Sciatic nerve (tissue), 2 donors: ENCODE measurements around the gene RAB26. TPM values are rescaled to one million over a fixed set of nuclear protein-coding genes. Genes with fewer than 3 reads are reported as not detected.
A peak's percentile ranks its signal among the peaks of the same experiment; 100 is the strongest.
"Not testable (repeated sequence)": the region's sequence is repeated elsewhere in the genome, so short reads cannot be mapped to it uniquely, and the experiment has no call there.

ENCODE experiments used
- ATAC-seq: fragments of 200-7000 bp; cut with Tn5 transposase; one replicate; pipeline ENCODE4 v1.9.1; 2020; ENCODE audit warnings: mild to moderate bottlenecking, moderate library complexity
- DNase-seq: peaks from one replicate; pipeline ENCODE4 v3.0.0-alpha.2; 2020; ENCODE audit warnings: low spot score
- intact Hi-C: fragments of 100-400 bp; cut with DNase I; formaldehyde crosslinking; loops from one replicate; pipeline ENCODE4 v1.14.2; 2022
- total RNA-seq: library from RNA; stranded (reverse); fragmentation: NEBNext Ultra II Directional; extraction: Animal tissue kit (Norgen Biotek cat#: 25700); gene quantifications from one replicate; pipeline ENCODE4 v1.2.1, GENCODE V29; 2021
- donor health status: DM: no; HTN: no; CAD: no.
- donor health status: DM: no; HTN: no; CAD: no.

RAB26 gene
- total RNA-seq, 1 donor from 2014 or later, result 0.40 TPM

- intact Hi-C loops, DNase-seq, ATAC-seq: not testable (repeated sequence)
Measured at GRCh38 chr16:2114885-2115590, 33.4 kb upstream of the RAB26 start.

DNA sequence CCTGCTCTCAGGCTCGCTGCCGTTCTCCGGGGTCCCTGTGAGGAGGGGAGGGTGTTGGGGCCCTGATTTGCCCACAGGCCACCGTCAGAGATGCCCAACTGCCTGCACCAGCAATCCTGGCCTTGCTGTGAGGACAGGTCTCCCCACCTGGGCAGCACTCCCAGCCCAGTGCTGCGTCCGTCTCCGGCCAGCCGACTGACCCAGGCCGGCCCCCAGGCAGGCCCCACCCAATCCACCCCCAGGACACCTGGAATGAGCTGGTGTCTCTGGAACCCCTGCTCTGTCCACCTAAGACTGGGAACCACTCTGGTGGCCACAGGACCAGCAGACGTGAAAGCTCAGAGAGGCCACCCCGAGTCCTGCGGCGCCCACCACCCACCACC lies 32.8 kb upstream of the RAB26 start:
- intact Hi-C loops, result no loop called here
- ATAC-seq, result no peak
- no peak for DNase-seq

GRCh38 chr16:2116428-2116827 lies 32.0 kb upstream of the RAB26 start:
- intact Hi-C loops, ATAC-seq, DNase-seq: not testable (repeated sequence)

DNA sequence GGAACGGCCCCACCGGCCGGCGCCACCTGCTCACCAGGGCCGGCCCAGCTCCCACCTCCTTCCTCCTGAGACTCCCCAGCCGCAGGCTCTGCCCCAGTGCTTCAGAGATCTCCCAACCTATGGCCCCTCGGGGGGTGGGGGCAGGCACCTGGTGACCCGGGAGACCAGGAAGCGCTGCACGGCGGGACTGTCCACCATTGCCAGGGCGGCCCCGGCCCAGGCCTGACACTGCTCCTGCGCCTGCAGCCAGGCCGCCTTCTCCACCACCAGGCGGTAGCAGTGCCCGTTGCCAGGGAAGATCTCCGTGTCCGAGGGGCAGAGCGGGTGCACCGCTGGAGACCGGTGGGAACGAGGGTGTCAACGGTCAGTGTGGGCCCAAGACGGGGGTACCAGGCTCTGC lies 31.1 kb upstream of the RAB26 start:
- not testable (repeated sequence) for ATAC-seq

DNA sequence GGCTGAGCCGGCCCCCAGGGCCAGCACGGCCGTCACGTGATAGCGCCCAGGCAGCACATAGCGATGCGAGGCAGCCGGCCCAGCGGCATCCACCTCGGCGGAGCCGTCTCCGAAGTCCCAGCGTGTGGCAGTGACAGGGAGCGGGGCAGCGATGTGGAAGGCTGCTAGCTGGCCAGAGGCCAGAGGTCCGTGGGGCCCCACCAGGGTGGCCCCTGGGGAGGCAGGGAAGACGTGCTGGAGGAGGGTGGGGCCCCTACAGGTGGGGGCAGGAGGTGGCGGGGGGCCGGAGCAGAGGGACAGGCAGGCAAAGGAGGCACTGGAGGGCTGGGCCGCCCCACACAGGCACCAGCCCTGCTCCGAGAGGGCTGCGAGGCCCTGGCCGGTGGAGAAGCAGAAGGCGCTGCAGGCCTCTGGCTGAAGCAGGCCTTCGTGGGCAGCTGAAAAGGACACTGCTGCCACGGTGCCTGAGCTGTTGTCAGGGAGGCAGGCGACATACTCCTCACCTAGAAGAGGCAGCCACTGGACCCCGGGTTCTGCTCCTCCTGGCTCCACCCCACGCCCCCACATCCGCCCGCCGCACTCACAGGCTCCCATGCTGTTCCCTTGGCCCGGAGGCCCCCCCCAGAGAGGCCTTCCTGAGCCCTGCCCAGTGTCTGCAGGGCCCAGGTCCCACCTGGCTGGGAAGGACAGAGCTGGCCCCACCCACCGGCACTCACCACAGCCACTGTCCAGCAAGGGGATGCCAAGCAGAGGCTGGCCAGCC lies 30.3 kb upstream of the RAB26 start:
- DNase-seq, ATAC-seq, intact Hi-C loops: not testable (repeated sequence)

More for the DNA sequence above, 31.1 kb upstream of the RAB26 start:
- DNase-seq, intact Hi-C loops: not testable (repeated sequence)

GRCh38 chr16:2121325-2121724 lies 27.1 kb upstream of the RAB26 start:
- intact Hi-C loops, DNase-seq: not testable (repeated sequence)

GRCh38 chr16:2121853-2122252 lies 26.6 kb upstream of the RAB26 start:
- DNase-seq (no peak), ATAC-seq (no peak)
- intact Hi-C loops, result no loop called here

More at GRCh38 chr16:2121325-2121724, 27.1 kb upstream of the RAB26 start:
- ATAC-seq, result peak; percentile 29

GRCh38 chr16:2122429-2122828 lies 26.0 kb upstream of the RAB26 start:
- ATAC-seq, result no peak
- no peak for DNase-seq
- intact Hi-C loops, result no loop called here

DNA sequence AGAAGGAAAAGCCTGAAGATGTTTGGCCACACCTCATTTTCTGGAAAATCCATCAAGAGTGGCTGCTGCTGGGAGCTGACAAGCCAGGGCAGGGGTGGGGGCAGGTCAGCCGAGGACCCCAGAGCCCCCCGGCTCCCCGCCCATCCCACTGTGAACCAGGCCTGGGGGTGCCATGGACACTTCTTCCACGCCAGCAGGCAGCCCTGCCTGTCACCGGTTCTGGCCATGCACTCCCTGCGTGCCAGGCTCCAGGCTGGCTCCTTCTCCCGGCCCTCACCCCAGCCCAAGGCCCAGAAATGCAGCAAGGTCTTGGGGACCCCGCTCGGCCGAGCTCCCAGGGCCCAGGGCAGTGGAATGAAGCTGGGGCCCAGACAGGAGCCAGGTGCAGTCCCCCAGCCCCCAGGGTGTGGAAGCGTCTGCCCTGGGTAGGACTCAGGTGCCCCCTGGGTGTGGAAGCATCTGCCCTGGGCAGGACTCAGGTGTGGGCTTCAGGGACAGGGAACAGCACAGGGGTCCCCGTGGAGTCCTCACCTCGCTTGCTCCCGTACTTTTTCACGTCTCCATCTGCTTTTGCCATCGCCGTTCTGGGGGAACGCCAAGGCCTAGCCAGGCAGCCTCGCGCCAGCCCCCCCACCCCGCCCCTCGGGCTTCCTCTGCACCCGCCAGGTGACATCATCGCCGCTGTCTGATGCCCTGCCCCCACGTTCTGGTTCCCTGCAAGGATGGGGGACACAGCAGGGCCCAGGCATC lies 25.3 kb upstream of the RAB26 start:
- DNase-seq, intact Hi-C loops, ATAC-seq: not testable (repeated sequence)

- ATAC-seq, intact Hi-C loops, DNase-seq: not testable (repeated sequence)
Measured at GRCh38 chr16:2123706-2124376, 24.6 kb upstream of the RAB26 start.

DNA sequence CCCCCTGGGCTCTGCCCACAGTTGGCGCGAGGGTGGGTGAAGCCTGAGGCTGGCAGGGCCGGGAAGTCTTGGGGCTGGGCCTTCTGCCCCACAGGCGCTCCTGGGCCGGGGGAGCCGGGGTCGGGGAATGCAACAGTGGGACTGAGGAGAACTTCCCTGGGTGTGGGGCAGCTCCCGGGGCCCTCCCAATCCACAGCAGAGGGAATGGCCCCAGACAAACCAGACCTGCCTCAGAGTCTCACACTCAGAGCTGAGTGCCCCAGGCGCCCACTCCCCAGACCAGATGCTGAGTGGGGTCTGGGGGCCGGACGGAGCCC lies 24.1 kb upstream of the RAB26 start:
- intact Hi-C loops, DNase-seq, ATAC-seq: not testable (repeated sequence)

- peak; percentile 65 for ATAC-seq
- intact Hi-C loops, result not testable (repeated sequence)
Measured at GRCh38 chr16:2124694-2125444, 23.6 kb upstream of the RAB26 start.

DNA sequence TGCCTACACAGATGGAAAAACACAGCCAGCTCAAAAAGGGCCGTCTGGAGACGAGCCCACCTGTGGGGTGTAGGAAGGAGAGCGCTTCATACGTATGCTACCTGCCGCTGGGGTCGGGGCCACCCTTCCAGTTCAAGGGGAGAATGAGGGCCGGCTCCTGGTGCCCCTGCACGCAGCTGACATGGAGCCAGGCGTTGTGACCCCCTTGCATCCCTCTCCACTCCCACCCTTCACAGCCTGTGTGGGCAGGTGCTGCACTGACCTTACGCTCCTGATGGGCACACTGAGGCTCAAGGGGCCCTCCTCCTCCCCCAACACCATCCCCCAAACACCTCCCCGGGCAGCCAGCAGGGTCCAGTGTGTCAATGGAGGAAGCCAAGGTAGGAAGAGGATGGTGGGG lies 22.8 kb upstream of the RAB26 start:
- intact Hi-C loops, ATAC-seq, DNase-seq: not testable (repeated sequence)

More at GRCh38 chr16:2124694-2125444, 23.6 kb upstream of the RAB26 start:
- peak; percentile 80 for DNase-seq

- DNase-seq, intact Hi-C loops: not testable (repeated sequence)
- peak; percentile 4 for ATAC-seq
Measured at GRCh38 chr16:2126161-2126743, 22.2 kb upstream of the RAB26 start.

DNA sequence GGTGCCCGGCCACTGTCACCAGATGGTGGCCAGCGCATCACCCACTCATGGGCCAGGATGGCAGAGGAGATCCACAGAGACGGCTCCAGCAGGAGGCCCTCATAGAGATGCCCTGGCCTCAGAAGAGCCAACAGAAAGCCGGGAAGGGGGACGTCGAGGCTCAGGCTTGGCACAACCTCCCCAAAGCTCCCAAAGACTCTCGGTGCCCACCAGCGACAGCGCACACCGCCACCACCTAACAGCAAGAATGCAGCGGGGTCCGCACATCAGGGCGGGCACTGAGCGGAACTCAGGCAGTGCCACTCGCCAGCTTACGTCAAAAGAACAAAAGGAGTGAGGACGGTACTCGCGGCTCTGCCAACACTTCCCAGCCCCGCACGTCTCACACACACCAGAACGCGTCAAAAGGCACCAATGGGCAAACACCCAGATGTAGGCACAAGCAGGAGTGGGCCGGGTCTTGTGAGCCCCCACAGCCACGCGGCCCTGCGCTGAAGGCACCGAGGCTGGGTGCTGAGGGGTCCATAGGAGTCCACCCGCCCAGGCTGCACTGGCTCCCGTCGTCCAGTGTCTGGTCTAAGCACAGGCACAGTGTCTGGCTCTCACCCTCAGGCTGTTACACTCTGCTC lies 21.4 kb upstream of the RAB26 start:
- peak; percentile 69 for DNase-seq
- ATAC-seq, result peak; percentile 1
- intact Hi-C loops, result not testable (repeated sequence)

- peak; percentile 41 for ATAC-seq
- peak; percentile 68 for DNase-seq
- intact Hi-C loops, result not testable (repeated sequence)
Measured at GRCh38 chr16:2127630-2128280, 20.7 kb upstream of the RAB26 start.

DNA sequence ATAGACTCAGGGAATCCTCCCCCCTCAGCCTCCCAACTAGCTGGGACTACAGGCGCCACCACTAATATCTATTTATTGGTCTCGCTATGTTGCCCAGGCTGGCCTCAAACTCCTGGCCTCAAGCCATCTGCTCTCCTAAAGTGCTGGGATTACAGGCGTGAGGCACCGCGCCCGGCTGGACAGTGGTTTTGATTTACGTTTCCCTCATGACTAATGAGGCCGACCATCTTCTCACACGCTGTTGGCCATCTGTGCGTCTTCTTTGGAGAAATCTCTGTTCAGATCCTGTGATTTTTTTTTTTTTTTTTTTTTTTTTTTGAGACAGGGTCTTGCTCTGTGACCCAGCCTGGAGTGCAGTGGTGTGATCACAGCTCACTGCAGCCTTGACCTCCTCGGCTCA lies 19.2 kb upstream of the RAB26 start:
- intact Hi-C loops, DNase-seq, ATAC-seq: not testable (repeated sequence)
